ENCODE results near the gene LIPE.
"Not testable (repeated sequence)": the region's sequence is repeated elsewhere in the genome, so short reads cannot be mapped to it uniquely, and the experiment has no call there.

LIPE gene

DNA sequence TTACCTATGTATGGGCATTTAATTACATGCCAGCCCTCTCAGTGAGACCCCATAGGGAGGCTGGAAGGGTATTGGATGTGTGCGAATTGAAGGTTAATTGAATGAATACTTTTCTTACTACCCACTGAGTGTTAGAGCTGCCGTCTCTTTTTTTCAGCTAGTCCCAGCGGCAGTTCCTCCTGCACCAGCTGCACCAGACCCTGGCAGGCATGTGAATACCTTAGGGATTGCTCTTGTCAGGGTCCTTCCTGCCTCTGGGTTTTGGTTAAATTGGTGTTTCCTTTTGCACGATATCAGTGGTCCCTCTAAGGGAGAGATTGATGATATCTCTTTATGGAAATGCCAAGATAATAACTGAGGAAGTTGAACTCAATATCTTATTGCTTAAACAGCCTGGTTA, 25.4 kb upstream of the LIPE start:
- H3K9me3 ChIP-seq (ENCODE audit: low read depth, low read length) = no peaks in the 10 kb centered on the region
- H3K36me3 ChIP-seq (ENCODE audit: insufficient read depth, low read length) = no peaks in the 10 kb centered on the region
- H3K27ac ChIP-seq = no peak overlapping the region
- no peak overlapping the region for H3K4me3 ChIP-seq
- no peak for TF ChIP-seq EZH2 (IDR thresholded peaks at IDR 0.05)
- TF ChIP-seq POLR2AphosphoS5 (IDR thresholded peaks at IDR 0.05; ENCODE audit: borderline replicate concordance, low read depth, low read length) = no peak
- no peak for TF ChIP-seq FOXP2 (optimal IDR thresholded peaks at IDR 0.05; ENCODE audit: control extremely low read depth, extremely low read length, insufficient read depth)
- DNase-seq (ENCODE audit: low read depth, low spot score) = no peak
- no peak overlapping the region for H3K9ac ChIP-seq (ENCODE audit: insufficient read length)

DNA sequence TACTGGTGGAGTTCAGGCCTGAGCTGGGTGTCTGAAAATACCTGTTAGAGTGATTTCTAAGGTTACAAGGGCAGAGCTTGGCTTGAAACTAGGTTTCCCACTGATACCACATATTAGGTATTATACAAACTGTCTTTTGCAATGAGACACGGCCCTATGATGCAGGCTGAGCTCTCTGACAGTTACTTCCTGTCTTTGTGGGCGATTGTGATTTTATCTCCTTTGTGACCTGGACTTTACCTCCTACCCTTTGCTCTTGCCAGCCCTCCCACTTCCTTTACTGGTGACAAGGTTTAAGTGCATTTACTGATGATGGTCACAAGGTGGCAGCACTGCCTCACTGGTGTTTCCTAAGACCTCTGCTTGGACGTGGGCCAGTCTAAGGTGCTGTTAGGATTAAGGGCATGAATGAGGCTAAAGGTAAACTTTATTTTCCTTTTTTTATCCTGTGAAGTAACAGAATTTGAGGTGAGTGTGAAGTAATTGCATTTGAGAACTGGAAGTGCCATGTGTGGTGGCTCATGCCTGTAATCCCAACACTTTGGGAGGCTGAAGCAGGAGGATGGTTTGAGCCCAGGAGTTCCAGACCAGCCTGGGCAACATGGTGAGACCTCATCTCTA, 23.2 kb upstream of the LIPE start:
- H3K4me3 ChIP-seq = no peak overlapping the region
- TF ChIP-seq POLR2AphosphoS5 (IDR thresholded peaks at IDR 0.05; ENCODE audit: borderline replicate concordance, low read depth, low read length) = no peak
- TF ChIP-seq FOXP2 (optimal IDR thresholded peaks at IDR 0.05; ENCODE audit: control extremely low read depth, extremely low read length, insufficient read depth) = no peak
- TF ChIP-seq EZH2 (IDR thresholded peaks at IDR 0.05) = no peak
- H3K9me3 ChIP-seq (ENCODE audit: low read depth, low read length) = no peaks in the 10 kb centered on the region
- no peaks in the 10 kb centered on the region for H3K36me3 ChIP-seq (ENCODE audit: insufficient read depth, low read length)
- H3K27ac ChIP-seq = no peak overlapping the region
- peak; percentile 52 for DNase-seq (ENCODE audit: low read depth, low spot score)
- H3K9ac ChIP-seq (ENCODE audit: insufficient read length) = no peak overlapping the region

DNA sequence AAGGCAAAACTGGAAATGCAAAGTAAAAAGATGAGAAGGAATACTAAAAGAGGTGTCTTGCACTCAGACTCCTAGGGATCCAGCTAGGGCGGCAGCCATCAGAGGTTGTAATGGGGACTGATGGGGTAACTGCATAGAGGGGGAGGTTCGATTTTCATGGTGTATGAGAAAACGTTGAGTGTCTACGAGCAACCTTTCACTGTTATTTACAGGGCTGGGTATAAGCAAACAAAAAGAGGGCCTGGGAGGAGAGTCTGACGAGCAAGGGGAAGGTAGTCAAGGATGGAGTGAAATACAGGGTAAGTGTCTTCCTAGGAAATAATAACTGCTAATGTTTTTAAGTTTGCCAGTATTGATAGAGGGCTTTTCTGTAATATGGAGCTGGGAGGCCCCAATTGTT, 21.1 kb upstream of the LIPE start:
- H3K9me3 ChIP-seq (ENCODE audit: low read depth, low read length); DNase-seq (ENCODE audit: low read depth, low spot score); H3K4me3 ChIP-seq; H3K27ac ChIP-seq; H3K36me3 ChIP-seq (ENCODE audit: insufficient read depth, low read length); H3K9ac ChIP-seq (ENCODE audit: insufficient read length): not testable (repeated sequence)

DNA sequence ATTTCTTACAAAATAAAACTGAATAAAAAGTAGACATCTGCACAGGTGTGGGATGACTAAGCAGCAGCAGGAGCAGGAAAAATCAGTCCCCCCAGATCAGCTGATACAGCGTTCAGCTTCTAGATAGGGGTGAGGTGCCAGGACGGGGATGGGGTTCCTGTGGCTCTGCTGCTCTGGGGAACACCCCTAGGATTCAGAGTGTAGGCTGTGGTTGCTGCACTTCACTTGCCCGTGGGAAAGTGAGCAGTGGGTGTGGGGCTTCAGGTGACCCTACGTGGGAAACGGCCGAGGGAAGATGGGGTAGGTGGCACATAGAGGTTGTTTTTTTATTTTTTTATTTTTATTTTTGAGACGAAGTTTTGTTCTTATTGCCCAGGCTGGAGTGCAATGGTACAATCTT, 18.8 kb upstream of the LIPE start:
- Histone ChIP-seq H3K9ac (ENCODE audit: insufficient read length) (no peak overlapping the region), H3K36me3 (ENCODE audit: insufficient read depth, low read length) (no peaks in the 10 kb centered on the region), H3K27ac (no peak overlapping the region), H3K4me3 (no peak overlapping the region), H3K9me3 (ENCODE audit: low read depth, low read length) (no peaks in the 10 kb centered on the region)
- TF ChIP-seq EZH2 (IDR thresholded peaks at IDR 0.05) = no peak
- no peak for TF ChIP-seq POLR2AphosphoS5 (IDR thresholded peaks at IDR 0.05; ENCODE audit: borderline replicate concordance, low read depth, low read length)
- TF ChIP-seq FOXP2 (optimal IDR thresholded peaks at IDR 0.05; ENCODE audit: control extremely low read depth, extremely low read length, insufficient read depth) = no peak
- DNase-seq (ENCODE audit: low read depth, low spot score) = no peak

DNA sequence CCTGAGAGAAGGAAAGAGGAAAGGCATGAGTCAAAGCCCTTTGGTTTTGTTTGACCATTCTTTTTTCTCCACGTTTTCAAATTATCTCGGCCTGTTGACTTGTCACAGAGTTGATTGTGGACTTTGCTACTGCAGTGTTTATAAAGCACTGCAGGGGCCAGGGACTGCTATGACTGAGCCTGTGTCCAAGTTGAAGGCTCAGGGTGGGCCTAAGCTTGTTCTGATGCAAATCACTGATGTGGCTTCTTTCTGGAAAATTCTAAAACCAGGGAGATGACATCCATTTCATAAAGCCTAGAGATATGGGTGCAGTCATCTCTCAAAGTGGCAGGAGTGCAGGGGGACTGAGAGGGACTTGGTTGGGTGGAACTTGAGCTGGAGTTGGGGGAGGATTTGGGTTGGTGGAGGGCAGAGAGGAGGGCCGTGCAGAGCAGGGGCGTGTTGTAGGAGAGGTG, 16.8 kb upstream of the LIPE start:
- no peak overlapping the region for H3K27ac ChIP-seq
- no peak for DNase-seq (ENCODE audit: low read depth, low spot score)
- H3K36me3 ChIP-seq (ENCODE audit: insufficient read depth, low read length) = no peaks in the 10 kb centered on the region

DNA sequence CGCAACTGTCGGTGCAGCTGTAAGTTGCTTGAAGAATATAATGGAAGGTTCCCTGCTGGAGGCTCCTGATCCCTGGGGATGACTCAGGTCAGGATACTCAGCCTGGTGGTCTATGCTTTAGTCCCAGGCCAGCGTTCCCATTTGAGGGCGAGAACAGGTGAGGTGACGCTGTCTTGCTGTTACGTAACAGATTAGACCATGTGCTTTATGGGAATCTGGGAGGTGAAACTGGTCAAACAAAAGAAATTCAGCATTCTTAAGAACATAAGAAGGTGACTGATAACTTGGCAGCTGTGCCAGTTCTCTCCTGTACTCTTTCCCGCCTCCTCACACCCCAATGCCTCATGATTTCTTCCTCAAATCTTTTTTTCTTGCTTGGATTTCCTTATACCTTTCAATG, 15.6 kb upstream of the LIPE start, which contains the start of gene CXCL17:
CXCL17 (minus strand) TSS at position 114 of the 400 bp plus-strand sequence. CDS start 114 bp downstream, outside the sequence.
- DNase-seq (ENCODE audit: low read depth, low spot score) = no peak
- H3K27ac ChIP-seq = no peak within 1 kb of the TSS
- no peak for TF ChIP-seq FOXP2 (optimal IDR thresholded peaks at IDR 0.05; ENCODE audit: control extremely low read depth, extremely low read length, insufficient read depth)
- no peak for TF ChIP-seq POLR2AphosphoS5 (IDR thresholded peaks at IDR 0.05; ENCODE audit: borderline replicate concordance, low read depth, low read length)
- TF ChIP-seq EZH2 (IDR thresholded peaks at IDR 0.05) = no peak
- H3K9me3 ChIP-seq (ENCODE audit: low read depth, low read length) = no peaks in the 10 kb centered on the region
- no peak within 1 kb of the TSS for H3K4me3 ChIP-seq
- H3K36me3 ChIP-seq (ENCODE audit: insufficient read depth, low read length) = no peaks in the 10 kb centered on the region
- H3K9ac ChIP-seq (ENCODE audit: insufficient read length) = no peak within 1 kb of the TSS

More for the DNA sequence above, 16.8 kb upstream of the LIPE start:
- H3K9me3 ChIP-seq (ENCODE audit: low read depth, low read length) = no peaks in the 10 kb centered on the region
- no peak overlapping the region for H3K9ac ChIP-seq (ENCODE audit: insufficient read length)
- TF ChIP-seq FOXP2 (optimal IDR thresholded peaks at IDR 0.05; ENCODE audit: control extremely low read depth, extremely low read length, insufficient read depth) = no peak
- no peak for TF ChIP-seq EZH2 (IDR thresholded peaks at IDR 0.05)
- no peak for TF ChIP-seq POLR2AphosphoS5 (IDR thresholded peaks at IDR 0.05; ENCODE audit: borderline replicate concordance, low read depth, low read length)
- no peak overlapping the region for H3K4me3 ChIP-seq

DNA sequence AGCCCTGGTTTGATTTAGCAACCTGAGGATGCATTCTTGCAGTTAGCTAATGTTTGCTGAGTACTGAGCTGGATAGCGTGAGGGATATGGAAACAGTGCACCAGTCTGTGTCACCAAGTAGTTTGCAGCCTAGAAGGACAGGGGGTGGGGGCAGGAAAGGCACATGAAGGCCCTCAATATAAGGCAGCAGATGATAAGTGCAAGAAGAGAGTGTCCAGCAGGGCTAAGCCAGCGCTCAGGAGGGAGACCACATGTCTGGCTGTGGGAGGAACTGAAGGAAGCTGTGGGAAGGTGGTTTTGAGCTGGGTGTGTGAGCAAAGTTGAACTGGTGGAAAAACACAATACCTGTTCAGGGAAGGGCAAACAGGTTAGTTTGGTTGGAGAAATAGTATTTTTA, 13.9 kb upstream of the LIPE start:
- Histone ChIP-seq H3K9me3 (ENCODE audit: low read depth, low read length) (no peaks in the 10 kb centered on the region), H3K4me3 (no peak overlapping the region), H3K36me3 (ENCODE audit: insufficient read depth, low read length) (no peaks in the 10 kb centered on the region), H3K9ac (ENCODE audit: insufficient read length) (no peak overlapping the region), H3K27ac (no peak overlapping the region)
- no peak for DNase-seq (ENCODE audit: low read depth, low spot score)
- TF ChIP-seq FOXP2 (optimal IDR thresholded peaks at IDR 0.05; ENCODE audit: control extremely low read depth, extremely low read length, insufficient read depth) (no peak), POLR2AphosphoS5 (IDR thresholded peaks at IDR 0.05; ENCODE audit: borderline replicate concordance, low read depth, low read length) (no peak), EZH2 (IDR thresholded peaks at IDR 0.05) (no peak)

DNA sequence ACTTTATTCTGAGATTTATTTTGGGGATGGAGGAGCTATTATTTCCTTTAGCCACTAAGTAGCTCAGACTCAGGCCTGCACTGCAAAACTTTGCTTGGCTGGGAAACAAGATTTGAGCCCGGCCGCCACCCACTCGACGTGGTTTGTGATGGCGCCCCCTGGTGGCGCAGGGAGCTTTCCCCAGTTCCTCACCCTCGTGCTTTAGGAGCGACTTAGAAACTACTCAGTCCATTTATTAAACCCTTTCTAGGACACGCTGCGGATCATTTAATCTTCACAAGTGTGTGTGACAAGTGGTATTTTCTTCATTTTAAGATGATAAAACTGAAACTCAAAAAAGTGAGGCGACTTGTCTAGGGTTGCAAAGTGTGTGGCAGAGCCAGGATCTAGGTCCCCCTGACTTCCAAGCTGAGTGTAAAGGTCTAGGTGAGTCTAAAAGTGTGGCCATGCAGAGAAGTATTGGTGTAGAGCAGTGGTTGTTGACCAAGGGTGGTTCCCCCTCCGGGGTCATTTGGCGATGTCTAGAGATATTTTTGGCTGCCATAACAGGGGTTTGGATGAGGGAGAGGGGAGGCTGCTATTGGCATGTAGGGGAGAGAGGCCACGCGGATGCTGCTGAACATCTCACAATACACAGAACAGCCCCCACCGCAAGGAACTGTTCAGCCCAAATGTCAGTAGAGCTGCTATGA, 13.3 kb upstream of the LIPE start:
- Histone ChIP-seq H3K27ac (no peak overlapping the region), H3K4me3 (no peak overlapping the region), H3K36me3 (ENCODE audit: insufficient read depth, low read length) (no peaks in the 10 kb centered on the region), H3K9ac (ENCODE audit: insufficient read length) (no peak overlapping the region), H3K9me3 (ENCODE audit: low read depth, low read length) (no peaks in the 10 kb centered on the region)
- no peak for TF ChIP-seq FOXP2 (optimal IDR thresholded peaks at IDR 0.05; ENCODE audit: control extremely low read depth, extremely low read length, insufficient read depth)
- DNase-seq (ENCODE audit: low read depth, low spot score) = no peak

DNA sequence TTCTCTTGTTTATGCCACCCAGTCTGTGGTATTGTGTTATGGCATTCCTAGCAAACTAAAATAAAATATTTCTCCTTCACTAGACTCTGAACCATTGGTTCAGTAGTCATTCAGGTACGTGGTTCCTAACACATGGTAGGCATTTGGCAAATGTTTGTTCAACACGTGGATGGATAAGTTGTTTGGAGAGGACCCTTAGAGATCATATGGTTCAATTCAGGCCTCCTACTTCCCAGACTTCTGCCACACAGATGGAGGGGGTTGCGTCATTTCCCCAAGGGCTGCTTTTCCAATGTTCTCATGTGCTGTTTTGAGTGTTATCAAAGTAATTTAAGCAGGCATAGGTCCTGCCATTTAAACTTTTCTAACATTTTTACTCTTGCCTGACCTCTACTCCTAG, 8.8 kb upstream of the LIPE start:
- Histone ChIP-seq H3K36me3 (ENCODE audit: insufficient read depth, low read length) (no peaks in the 10 kb centered on the region), H3K4me3 (0 out of 2 replicates have a peak overlapping the region, but pooled peaks have one; percentile 4), H3K9ac (ENCODE audit: insufficient read length) (peak overlapping the region; percentile 25), H3K27ac (peak overlapping the region; percentile 53), H3K9me3 (ENCODE audit: low read depth, low read length) (no peaks in the 10 kb centered on the region)
- DNase-seq (ENCODE audit: low read depth, low spot score) = no peak
- TF ChIP-seq FOXP2 (optimal IDR thresholded peaks at IDR 0.05; ENCODE audit: control extremely low read depth, extremely low read length, insufficient read depth) = no peak
- TF ChIP-seq POLR2AphosphoS5 (IDR thresholded peaks at IDR 0.05; ENCODE audit: borderline replicate concordance, low read depth, low read length) = no peak
- TF ChIP-seq EZH2 (IDR thresholded peaks at IDR 0.05) = no peak
